GM19351 (cell line): Measurements from ENCODE around the gene TIE1.

ENCODE experiments used
- ATAC-seq: cut with Tn5 transposase; IDR thresholded peaks from one replicate; pipeline ENCODE4 v1.9.1; 2021; ENCODE audit warnings: mild to moderate bottlenecking, moderate library complexity; ENCODE audit not compliant: unreplicated experiment

Gene TIE1

DNA sequence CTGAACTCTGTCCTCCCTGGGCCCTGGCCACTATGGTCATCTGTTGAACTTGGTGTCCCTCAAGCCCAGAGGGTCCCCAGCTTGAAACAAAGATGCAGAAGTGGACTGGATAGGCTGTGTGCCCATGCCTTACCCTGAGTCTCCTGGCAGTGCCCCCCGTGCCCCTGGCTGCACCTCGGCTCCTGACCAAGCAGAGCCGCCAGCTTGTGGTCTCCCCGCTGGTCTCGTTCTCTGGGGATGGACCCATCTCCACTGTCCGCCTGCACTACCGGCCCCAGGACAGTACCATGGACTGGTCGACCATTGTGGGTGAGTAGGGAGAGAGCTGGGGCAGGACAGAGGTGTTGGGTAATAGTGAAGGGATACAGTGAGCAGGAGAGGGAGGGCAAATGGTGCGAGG lies 10.7 kb downstream of the TIE1 start:
- ATAC-seq = no peak

DNA sequence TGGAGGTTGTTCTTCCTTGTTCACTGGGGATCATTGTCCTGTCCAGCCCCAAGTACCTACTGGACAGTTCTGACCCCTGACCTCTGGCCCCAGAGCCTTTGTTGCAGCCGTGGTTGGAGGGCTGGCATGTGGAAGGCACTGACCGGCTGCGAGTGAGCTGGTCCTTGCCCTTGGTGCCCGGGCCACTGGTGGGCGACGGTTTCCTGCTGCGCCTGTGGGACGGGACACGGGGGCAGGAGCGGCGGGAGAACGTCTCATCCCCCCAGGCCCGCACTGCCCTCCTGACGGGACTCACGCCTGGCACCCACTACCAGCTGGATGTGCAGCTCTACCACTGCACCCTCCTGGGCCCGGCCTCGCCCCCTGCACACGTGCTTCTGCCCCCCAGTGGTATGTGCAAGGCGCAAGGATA lies 11.4 kb downstream of the TIE1 start:
- no peak for ATAC-seq

DNA sequence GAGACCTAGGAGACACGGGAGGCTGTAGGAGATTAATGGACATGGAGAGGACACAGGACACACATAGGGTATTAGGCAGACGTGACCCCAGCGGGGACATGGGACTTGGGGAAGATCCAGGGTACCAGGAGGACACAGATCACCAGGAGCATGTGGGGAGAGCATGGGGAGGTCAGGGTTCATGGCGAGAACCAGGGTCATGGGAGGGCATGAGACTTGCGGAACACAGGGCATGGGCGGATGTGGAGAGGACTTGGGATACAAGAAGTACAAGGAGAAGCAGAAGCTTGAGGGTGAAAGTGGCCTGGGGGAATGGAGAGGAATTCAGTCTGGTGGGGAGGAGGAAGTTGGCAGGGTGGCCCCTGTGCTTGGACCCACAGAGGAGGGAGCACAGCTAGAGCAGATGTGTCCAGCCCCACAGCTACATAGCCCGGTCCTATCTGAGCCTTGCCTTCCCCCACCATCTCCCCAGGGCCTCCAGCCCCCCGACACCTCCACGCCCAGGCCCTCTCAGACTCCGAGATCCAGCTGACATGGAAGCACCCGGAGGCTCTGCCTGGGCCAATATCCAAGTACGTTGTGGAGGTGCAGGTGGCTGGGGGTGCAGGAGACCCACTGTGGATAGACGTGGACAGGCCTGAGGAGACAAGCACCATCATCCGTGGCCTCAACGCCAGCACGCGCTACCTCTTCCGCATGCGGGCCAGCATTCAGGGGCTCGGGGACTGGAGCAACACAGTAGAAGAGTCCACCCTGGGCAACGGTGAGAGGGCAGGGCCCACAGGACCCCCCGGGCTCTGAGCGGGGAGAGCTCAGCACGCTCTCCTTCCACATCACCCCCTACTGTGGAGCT lies 12.1 kb downstream of the TIE1 start:
- no peak for ATAC-seq

- ATAC-seq = no peak
Observed at GRCh38 chr1:43313771-43314170, 13.0 kb downstream of the TIE1 start.

- no peak for ATAC-seq
Observed at GRCh38 chr1:43314233-43314632, 13.5 kb downstream of the TIE1 start.

- ATAC-seq = no peak
Observed at GRCh38 chr1:43315481-43315880, 14.7 kb downstream of the TIE1 start.

DNA sequence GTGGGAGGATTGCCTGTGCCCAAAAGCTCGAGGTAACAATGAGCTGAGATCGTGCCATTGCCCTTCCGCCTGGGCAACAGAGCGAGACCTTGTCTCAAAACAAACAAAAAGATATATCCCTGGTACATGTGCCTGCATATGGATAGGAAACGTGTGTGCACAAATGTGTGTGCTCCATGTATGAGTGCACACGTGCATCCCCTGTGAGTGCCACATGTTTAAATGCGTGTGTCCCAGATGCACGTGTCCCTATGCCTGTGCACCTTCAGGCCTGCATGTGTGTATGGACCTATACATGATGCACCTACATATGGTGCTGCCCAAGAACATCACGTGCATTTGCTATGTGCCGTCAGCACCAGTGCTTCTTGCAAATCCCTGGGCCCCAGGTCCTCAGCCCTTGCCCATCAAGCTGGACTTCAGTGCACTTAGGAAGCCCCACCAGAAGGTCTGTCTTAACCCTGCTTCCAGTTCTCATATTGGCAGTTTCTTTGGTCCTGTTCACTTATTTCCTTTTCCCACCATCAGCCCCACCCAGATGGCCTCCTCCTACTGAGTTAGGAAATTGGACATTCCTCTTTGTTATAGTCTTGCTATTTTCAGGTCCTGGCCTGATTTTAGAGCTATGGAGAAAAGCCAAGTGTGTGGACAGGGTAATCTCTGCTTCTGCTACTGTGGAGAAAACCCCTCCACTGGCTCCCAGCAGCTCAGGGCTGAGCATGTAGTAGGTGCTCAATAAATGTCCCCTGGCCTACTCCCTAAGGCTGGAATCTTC lies 15.4 kb downstream of the TIE1 start:
- no peak for ATAC-seq

DNA sequence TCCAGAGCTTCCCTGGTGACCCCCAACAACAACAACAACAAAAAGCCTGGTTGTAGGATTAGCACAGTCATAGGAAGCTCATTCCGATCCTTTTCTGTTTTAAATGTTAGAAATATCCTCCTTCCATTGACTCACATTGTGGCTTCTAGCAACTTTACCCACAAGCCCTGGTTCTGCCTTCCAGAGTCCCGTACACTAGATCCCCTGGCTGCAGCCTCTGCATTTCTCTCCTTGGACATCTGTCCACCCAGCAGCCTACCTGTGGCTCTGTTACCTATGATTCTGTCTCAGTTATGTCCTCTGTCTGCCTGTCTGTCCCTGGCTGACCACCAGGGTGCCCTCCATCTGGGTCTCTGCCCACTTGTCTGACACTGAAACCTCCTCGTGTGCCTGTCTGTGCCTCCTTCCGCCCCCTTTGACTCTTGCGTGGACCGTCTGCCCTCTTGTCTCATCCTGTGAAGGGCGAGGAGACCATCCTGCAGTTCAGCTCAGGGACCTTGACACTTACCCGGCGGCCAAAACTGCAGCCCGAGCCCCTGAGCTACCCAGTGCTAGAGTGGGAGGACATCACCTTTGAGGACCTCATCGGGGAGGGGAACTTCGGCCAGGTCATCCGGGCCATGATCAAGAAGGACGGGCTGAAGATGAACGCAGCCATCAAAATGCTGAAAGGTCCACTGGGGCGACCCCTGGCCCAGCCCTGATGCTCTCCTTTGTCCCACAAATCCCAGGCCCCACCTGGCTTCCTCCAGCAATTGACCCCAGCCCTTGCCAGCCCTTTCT lies 16.1 kb downstream of the TIE1 start:
- ATAC-seq = no peak

GRCh38 chr1:43317817-43318471 lies 17.2 kb downstream of the TIE1 start:
- ATAC-seq = no peak

DNA sequence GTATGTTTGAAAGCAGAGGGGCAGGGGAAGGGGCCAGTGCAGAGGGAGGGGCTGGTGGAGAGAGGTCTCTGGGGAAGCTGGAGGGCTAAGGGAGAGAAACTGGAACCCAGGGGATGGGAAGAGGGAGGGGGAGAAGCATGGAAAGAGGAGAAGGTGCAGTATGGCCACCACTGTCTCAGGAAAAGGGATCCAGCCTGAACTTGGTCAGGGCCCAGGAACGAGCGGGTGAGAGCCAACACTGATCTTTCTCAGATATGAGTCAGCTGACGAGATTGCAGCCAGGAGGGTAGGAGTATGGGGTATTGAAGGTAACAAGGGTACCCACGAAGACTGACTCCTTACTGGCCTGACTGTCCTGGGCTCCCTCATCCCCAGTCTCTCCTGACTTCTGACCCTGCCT lies 18.0 kb downstream of the TIE1 start:
- ATAC-seq = no peak

- ATAC-seq = no peak
Observed at GRCh38 chr1:43319288-43319687, 18.5 kb downstream of the TIE1 start.

DNA sequence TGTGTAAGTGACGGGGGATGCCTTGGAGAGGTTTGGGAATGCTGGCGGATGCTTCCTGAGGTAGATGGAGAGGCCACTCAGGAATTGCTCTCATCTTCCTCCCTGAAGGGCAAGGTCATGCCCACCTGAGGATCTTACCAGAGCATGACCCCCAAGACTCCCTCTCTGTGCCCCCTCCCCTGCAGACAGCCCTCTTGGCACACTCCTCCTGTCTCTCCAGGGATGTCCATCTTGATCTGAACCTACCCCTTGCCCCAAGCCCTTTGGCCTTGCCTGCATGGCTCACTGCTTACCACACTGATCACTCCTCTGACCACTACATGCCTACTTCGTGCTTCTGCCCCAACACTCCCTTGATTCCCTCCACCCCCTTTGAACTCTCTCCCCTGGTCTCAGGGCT lies 19.0 kb downstream of the TIE1 start:
- no peak for ATAC-seq

DNA sequence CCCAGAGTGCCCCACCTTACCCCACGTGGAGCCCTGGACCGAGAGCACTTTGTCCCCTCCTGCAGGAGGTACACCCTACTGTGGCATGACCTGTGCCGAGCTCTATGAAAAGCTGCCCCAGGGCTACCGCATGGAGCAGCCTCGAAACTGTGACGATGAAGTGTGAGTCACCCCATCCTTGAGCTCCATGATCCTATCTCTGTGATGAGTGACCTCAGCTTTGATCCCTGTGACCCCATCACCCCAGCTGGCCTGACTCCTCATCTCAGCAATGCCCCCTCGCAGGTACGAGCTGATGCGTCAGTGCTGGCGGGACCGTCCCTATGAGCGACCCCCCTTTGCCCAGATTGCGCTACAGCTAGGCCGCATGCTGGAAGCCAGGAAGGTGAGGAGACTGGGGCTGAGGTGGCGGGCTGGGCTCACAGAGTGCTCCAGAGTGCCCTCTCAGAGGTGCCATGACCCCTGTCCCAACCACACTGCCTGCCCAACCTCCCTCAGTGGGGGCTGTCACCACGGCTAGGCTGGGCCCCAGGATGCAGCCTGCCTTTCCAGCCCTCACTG lies 20.6 kb downstream of the TIE1 start:
- no peak for ATAC-seq

DNA sequence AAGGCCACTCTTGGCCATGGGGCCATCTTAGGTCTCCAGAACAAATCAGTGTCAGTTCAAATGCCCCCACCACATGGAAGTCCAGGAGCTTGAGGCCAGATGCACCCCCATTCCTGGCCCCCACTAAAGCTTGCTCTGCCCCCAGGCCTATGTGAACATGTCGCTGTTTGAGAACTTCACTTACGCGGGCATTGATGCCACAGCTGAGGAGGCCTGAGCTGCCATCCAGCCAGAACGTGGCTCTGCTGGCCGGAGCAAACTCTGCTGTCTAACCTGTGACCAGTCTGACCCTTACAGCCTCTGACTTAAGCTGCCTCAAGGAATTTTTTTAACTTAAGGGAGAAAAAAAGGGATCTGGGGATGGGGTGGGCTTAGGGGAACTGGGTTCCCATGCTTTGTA lies 21.7 kb downstream of the TIE1 start:
- no peak for ATAC-seq

DNA sequence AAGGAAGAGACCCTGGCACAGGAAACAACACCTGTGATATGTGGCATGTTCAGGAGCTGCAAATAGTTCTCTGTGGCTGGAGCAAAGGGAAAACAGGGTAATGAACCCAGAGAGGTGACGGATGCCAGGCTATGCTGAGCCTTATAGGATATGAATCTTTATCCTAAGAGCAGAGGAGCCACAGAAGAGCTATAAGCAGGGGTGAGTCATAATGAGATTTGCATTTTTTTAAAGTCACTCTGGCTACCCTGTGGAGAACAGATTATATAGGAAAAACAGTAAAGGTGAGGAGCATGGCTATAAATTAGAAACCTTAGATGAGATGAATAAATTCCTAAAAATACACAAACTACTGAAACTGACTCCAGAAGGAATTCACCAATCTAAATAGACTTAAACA lies 24.0 kb downstream of the TIE1 start:
- ATAC-seq = no peak

- ATAC-seq = no peak
Observed at GRCh38 chr1:43325381-43325780, 24.6 kb downstream of the TIE1 start.

DNA sequence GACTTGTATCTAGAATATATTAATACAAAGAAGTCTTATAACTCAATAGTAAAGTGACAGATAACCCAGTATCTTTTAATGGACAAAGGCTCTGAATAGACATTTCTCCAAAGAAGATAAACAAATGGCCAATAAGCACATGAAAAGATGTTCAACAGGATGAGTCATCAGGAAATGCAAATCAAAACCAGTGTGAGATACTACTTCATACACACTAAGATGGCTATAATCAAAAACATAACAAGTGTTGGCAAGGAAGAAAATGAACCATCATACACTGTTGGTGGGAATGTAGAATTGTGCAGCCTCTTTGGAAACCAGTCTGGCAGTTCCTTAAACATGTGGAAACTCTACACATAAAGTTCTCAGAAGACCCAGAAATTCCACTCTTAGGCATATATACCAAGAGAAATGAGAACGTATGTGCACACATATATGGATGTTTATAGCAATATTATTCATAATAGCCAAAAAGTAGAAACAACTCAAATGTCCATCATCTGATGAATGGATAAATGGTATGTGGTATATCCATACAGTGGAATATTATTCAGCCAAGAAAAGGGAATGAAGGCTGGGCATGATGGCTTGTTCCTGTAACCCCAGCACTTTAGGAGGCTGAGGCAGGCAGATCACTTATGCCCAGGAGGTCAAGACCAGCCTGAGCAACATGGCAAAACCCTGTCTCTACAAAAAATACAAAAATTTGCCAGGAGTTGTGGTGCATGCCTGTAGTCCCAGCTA lies 26.9 kb downstream of the TIE1 start:
- no peak for ATAC-seq

- ATAC-seq = no peak
Observed at GRCh38 chr1:43329995-43330751, 29.4 kb downstream of the TIE1 start.

DNA sequence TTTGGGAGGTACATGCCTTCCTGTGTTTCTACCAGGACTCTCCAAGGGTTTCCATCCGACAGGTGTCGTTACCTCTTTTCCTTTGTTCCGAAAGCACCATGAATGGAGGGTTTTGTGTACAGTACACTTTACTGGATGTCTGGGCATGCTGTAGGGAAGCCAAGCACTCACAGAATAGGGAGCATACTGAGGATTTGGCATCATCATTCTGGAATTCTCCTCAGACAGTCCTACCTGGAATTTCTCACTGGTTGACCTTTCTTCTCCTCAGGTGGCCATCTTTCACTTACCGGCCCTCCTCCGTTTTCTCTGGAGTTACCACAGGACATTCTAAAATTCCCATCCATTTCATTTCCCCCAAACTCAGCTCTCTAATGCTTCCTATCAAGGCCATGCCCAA lies 30.9 kb downstream of the TIE1 start:
- no peak for ATAC-seq
